ENCODE data around the gene RPS27.
A peak's percentile ranks its signal among the peaks of the same experiment; 100 is the strongest.

DNA sequence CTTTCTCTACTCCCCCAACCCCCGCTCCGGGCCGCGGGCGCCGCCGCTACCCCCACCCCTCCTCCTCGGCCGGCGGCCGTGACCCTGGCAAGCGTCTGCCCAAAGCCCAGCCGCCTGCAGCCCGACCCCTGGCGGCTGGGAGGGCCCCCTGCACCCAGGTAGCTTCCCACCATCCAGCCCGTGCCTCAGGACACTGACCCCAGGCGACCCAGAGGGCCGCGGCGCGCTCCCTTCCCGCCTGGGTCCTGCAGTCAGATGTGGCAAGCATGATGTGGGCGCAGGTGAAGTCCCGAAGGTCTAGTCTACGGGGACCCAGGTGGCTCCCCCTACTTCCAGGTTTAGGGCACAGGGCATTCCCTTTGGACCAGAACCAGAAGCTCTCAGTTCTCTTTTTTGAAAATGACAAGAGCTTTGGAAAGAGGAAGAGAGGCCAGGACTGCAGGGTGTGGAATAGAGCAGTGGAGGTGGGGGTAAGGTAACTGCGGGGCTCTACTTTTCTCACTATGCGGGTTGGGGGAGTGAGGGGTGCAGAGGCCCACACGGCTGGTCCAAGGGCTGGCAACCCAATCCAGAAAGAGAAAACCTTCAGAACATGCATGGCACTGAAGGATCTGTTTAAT is 43.8 kb upstream of the RPS27 start, which contains the start of gene DENND4B:
- TF ChIP-seq, protein P1, sequence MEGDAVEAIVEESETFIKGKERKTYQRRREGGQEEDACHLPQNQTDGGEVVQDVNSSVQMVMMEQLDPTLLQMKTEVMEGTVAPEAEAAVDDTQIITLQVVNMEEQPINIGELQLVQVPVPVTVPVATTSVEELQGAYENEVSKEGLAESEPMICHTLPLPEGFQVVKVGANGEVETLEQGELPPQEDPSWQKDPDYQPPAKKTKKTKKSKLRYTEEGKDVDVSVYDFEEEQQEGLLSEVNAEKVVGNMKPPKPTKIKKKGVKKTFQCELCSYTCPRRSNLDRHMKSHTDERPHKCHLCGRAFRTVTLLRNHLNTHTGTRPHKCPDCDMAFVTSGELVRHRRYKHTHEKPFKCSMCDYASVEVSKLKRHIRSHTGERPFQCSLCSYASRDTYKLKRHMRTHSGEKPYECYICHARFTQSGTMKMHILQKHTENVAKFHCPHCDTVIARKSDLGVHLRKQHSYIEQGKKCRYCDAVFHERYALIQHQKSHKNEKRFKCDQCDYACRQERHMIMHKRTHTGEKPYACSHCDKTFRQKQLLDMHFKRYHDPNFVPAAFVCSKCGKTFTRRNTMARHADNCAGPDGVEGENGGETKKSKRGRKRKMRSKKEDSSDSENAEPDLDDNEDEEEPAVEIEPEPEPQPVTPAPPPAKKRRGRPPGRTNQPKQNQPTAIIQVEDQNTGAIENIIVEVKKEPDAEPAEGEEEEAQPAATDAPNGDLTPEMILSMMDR (IDR thresholded peaks at IDR 0.05; ENCODE audit: low read length), result peak; percentile 82
- TF ChIP-seq EZH2 (IDR thresholded peaks at IDR 0.05; ENCODE audit: borderline replicate concordance, low read length), result no peak
